Hepatocyte (in vitro differentiated cells): ENCODE results near the gene FAM20C. TPM values are rescaled to one million over a fixed set of nuclear protein-coding genes. Genes with fewer than 3 reads are reported as not detected.
"Not testable (repeated sequence)": the region's sequence is repeated elsewhere in the genome, so short reads cannot be mapped to it uniquely, and the experiment has no call there.

Experiments used
- DNase-seq: peaks from one replicate; pipeline ENCODE4 v3.0.0-alpha.2; 2016; ENCODE audit warnings: low spot score
- H2AFZ ChIP-seq: fragments of 200-600 bp; sonication (generic); 2 replicates; pipeline ENCODE4 v1.6.0; 2016; ENCODE audit warnings: antibody characterized with exemption, mild to moderate bottlenecking
- H3K27ac ChIP-seq: fragments of 200-600 bp; sonication (generic); 2 replicates; pipeline ENCODE4 v1.5.1; 2016; ENCODE audit warnings: mild to moderate bottlenecking
- H3K27me3 ChIP-seq: fragments of 200-600 bp; sonication (generic); 2 replicates; pipeline ENCODE4 v1.6.1; 2016
- H3K36me3 ChIP-seq: fragments of 200-600 bp; sonication (generic); replicated peaks from 2 replicates; pipeline ENCODE4 v1.5.1; 2016; ENCODE audit warnings: low read depth; ENCODE audit not compliant: insufficient read depth
- H3K4me1 ChIP-seq: fragments of 200-600 bp; sonication (generic); 2 replicates; pipeline ENCODE4 v1.5.1; 2016; ENCODE audit warnings: mild to moderate bottlenecking, moderate library complexity; ENCODE audit not compliant: insufficient read depth
- H3K4me2 ChIP-seq: fragments of 200-600 bp; sonication (generic); 2 replicates; pipeline ENCODE4 v1.6.0; 2016
- H3K4me3 ChIP-seq: fragments of 200-600 bp; sonication (generic); 2 replicates; pipeline ENCODE4 v1.5.1; 2016; ENCODE audit warnings: mild to moderate bottlenecking
- H3K79me2 ChIP-seq: fragments of 200-600 bp; sonication (generic); 2 replicates; pipeline ENCODE4 v1.6.0; 2017; ENCODE audit warnings: mild to moderate bottlenecking
- H3K9me2 ChIP-seq: fragments of 200-600 bp; sonication (generic); replicated peaks from 2 replicates; pipeline ENCODE4 v1.6.0; 2017; ENCODE audit warnings: mild to moderate bottlenecking; ENCODE audit not compliant: insufficient read depth
- H3K9me3 ChIP-seq: fragments of 200-600 bp; sonication (generic); 2 replicates; pipeline ENCODE4 v1.5.1; 2016; ENCODE audit warnings: low read depth, mild to moderate bottlenecking
- H4K20me1 ChIP-seq: fragments of 200-600 bp; sonication (generic); 2 replicates; pipeline ENCODE4 v1.6.0; 2016; ENCODE audit warnings: mild to moderate bottlenecking; ENCODE audit not compliant: insufficient read depth, poor library complexity, severe bottlenecking
- EZH2 ChIP-seq: fragments of 200-600 bp; sonication (generic); IDR thresholded peaks from 2 replicates; pipeline ENCODE4 v1.6.1; 2016; ENCODE audit warnings: antibody characterized with exemption, mild to moderate bottlenecking, borderline replicate concordance
- EZH2phosphoT487 ChIP-seq: fragments of 200-600 bp; sonication (generic); IDR thresholded peaks from one replicate; pipeline ENCODE4 v1.6.1; 2018; ENCODE audit warnings: antibody characterized with exemption, mild to moderate bottlenecking, low read depth, moderate library complexity; ENCODE audit not compliant: unreplicated experiment, severe bottlenecking
- WGBS: methylation state at CpG from one replicate; pipeline ENCODE4 v1.1.6; 2016; ENCODE audit warnings: low lambda C conversion rate; ENCODE audit errors: missing lambda C conversion rate; 5-methylcytosine and 5-hydroxymethylcytosine counted together
- polyA plus RNA-seq: library from polyadenylated mRNA; unstranded; fragments of >200 nt; fragmentation: Nextera tagmentation; extraction: Ambion mirVana; gene quantifications from 2 replicates; pipeline ENCODE4 v1.2.1, GENCODE V29; 2016
- total RNA-seq: library from RNA; depleted of rRNA; stranded (reverse); fragments of >200 nt; gene quantifications from 2 replicates; pipeline ENCODE4 v1.2.3, GENCODE V29; 2014
- TF ChIP-seq, protein P1 (sequence below): fragments of 200-600 bp; sonication (generic); IDR thresholded peaks from 2 replicates; pipeline ENCODE4 v1.5.1; 2016; ENCODE audit warnings: antibody characterized with exemption, mild to moderate bottlenecking; ENCODE audit not compliant: poor library complexity

The FAM20C gene
- total and polyA plus RNA-seq, 2 experiments from 2014 or later = 24.4 to 42.5 TPM

DNA sequence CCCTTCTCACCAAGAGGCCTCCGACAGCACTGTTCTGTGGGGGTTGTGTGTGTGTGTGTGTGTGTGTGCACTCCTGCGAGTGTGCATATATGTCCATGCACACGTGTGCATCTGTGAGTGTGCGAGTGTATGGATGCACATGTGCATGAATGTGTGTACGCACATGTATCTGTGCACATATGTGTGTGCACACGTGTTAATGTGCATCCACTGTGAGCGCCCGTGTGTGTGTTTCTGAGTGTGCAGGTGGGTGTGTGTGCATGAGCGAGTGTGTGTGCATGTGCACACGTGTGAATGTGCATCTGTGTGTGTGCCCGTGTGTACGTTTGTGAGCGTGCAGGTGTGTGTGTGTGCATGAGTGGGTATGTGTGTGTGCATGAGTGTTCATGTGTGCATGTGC lies 49.1 kb downstream of the FAM20C start:
- no peak for TF ChIP-seq EZH2
- TF ChIP-seq, protein P1, sequence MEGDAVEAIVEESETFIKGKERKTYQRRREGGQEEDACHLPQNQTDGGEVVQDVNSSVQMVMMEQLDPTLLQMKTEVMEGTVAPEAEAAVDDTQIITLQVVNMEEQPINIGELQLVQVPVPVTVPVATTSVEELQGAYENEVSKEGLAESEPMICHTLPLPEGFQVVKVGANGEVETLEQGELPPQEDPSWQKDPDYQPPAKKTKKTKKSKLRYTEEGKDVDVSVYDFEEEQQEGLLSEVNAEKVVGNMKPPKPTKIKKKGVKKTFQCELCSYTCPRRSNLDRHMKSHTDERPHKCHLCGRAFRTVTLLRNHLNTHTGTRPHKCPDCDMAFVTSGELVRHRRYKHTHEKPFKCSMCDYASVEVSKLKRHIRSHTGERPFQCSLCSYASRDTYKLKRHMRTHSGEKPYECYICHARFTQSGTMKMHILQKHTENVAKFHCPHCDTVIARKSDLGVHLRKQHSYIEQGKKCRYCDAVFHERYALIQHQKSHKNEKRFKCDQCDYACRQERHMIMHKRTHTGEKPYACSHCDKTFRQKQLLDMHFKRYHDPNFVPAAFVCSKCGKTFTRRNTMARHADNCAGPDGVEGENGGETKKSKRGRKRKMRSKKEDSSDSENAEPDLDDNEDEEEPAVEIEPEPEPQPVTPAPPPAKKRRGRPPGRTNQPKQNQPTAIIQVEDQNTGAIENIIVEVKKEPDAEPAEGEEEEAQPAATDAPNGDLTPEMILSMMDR = no peak
- no peak for TF ChIP-seq EZH2phosphoT487
- Histone ChIP-seq H3K9me3 (no peaks in the 10 kb centered on the region), H3K36me3 (no peaks in the 10 kb centered on the region), H3K4me1 (no peaks in the 10 kb centered on the region), H3K4me3 (no peak overlapping the region), H4K20me1 (peaks cover 4% of the 10 kb centered on the region), H3K27me3 (no peaks in the 10 kb centered on the region), H3K27ac (no peak overlapping the region), H3K9me2 (no peaks in the 10 kb centered on the region), H2AFZ (no peak overlapping the region), H3K4me2 (no peak overlapping the region), H3K79me2 (peaks cover 2% of the 10 kb centered on the region)
- no peak for DNase-seq
- WGBS = 96% methylated on average over 12 of the region's 13 CpGs

DNA sequence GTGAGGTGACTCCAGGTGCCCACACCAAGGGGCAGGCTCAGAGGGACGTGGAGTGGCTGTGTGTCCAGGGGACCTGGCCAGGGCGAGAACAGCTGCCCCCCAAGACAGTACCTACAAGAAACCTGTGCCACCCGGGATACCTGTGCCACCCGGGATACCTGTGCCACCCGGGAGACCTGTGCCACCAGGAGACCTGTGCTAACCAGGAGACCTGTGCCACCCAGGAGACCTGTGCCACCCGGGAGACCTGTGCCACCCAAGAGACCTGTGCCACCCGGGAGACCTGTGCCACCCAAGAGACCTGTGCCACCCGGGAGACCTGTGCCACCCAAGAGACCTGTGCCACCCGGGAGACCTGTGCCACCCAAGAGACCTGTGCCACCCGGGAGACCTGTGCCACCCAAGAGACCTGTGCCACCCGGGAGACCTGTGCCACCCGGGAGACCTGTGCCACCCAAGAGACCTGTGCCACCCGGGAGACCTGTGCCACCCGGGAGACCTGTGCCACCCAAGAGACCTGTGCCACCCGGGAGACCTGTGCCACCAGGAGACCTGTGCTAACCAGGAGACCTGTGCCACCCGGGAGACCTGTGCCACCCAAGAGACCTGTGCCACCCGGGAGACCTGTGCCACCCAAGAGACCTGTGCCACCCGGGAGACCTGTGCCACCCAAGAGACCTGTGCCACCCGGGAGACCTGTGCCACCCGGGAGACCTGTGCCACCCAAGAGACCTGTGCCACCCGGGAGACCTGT lies 50.6 kb downstream of the FAM20C start:
- H3K9me3 ChIP-seq, H2AFZ ChIP-seq, H3K36me3 ChIP-seq, H3K27ac ChIP-seq, H3K27me3 ChIP-seq, H4K20me1 ChIP-seq, H3K4me3 ChIP-seq, H3K4me1 ChIP-seq, H3K9me2 ChIP-seq, H3K79me2 ChIP-seq, DNase-seq, H3K4me2 ChIP-seq: not testable (repeated sequence)
- 98% methylated on average over 4 of the region's 21 CpGs for WGBS

DNA sequence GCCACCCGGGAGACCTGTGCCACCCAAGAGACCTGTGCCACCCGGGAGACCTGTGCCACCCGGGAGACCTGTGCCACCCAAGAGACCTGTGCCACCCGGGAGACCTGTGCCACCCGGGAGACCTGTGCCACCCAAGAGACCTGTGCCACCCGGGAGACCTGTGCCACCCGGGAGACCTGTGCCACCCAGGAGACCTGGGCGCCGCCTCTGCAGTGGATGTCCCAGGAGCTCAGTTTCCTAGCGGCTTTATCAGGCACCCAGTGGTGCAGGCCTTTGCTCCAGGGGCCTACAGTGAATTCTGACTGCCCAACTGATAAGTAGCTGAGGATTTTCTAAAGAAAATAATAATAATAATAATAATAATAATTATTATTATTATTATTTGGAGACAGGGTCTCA lies 51.2 kb downstream of the FAM20C start:
- not testable (repeated sequence) for H3K36me3 ChIP-seq, H4K20me1 ChIP-seq
- 98% methylated on average over 4 of the region's 10 CpGs for WGBS

DNA sequence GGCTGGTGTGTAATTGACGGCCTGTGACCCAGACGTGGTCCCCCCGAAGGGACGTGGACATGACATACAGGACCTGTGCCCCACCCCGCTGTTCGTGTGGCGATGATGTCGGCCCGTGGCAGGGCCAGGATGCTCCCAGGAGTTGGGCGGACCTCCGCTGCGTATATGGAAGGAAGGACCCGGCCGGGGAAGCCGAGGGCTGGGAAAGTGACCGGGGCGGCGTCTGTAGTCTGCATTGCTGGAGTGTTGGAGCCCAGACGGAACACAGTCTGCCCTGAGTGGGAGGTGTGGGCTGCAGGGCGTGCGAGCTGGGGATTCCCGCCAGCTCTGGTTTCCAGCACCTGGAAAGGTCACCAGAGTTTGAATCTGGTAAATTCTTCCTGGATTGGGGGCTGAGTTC lies 52.6 kb downstream of the FAM20C start:
- no peaks in the 10 kb centered on the region for H3K36me3 ChIP-seq
- no peaks in the 10 kb centered on the region for H3K27me3 ChIP-seq
- TF ChIP-seq EZH2 (no peak), EZH2phosphoT487 (no peak)
- TF ChIP-seq, protein P1 = no peak
- H3K27ac ChIP-seq = no peak overlapping the region
- no peak overlapping the region for H3K4me3 ChIP-seq
- no peaks in the 10 kb centered on the region for H3K4me1 ChIP-seq
- peaks cover 4% of the 10 kb centered on the region for H4K20me1 ChIP-seq
- H3K79me2 ChIP-seq = no peaks in the 10 kb centered on the region
- WGBS = 95% methylated on average over 19 of the region's 22 CpGs
- no peak overlapping the region for H3K4me2 ChIP-seq
- DNase-seq = no peak
- H3K9me2 ChIP-seq = no peaks in the 10 kb centered on the region
- H2AFZ ChIP-seq = no peak overlapping the region
- H3K9me3 ChIP-seq = no peaks in the 10 kb centered on the region

More for the DNA sequence above, 51.2 kb downstream of the FAM20C start:
- H3K4me3 ChIP-seq, H2AFZ ChIP-seq, H3K4me1 ChIP-seq, DNase-seq, H3K4me2 ChIP-seq, H3K9me2 ChIP-seq, H3K79me2 ChIP-seq, H3K9me3 ChIP-seq, H3K27me3 ChIP-seq, H3K27ac ChIP-seq: not testable (repeated sequence)
